Type B pancreatic cell (in vitro differentiated cells): ENCODE measurements around the gene TP73. TPM values are rescaled to one million over a fixed set of nuclear protein-coding genes. Genes with fewer than 3 reads are reported as not detected.
A peak's percentile ranks its signal among the peaks of the same experiment; 100 is the strongest.

Experiments
- DNase-seq: peaks from one replicate; pipeline ENCODE4 v3.0.0; 2021; ENCODE audit warnings: mixed read lengths; ENCODE audit not compliant: unreplicated experiment; ENCODE audit errors: extremely low spot score
- H3K27ac Mint-ChIP-seq: 2 replicates; pipeline ENCODE4 v1.8.0; 2021; ENCODE audit warnings: mild to moderate bottlenecking, mixed read lengths
- H3K27me3 Mint-ChIP-seq: 2 replicates; pipeline ENCODE4 v1.8.0; 2021; ENCODE audit warnings: mixed read lengths
- H3K36me3 Mint-ChIP-seq: 2 replicates; pipeline ENCODE4 v1.8.0; 2021; ENCODE audit warnings: mixed read lengths
- H3K4me1 Mint-ChIP-seq: one replicate; pipeline ENCODE4 v1.8.0; 2021; ENCODE audit warnings: mixed read lengths; ENCODE audit not compliant: unreplicated experiment
- H3K4me3 Mint-ChIP-seq: 2 replicates; pipeline ENCODE4 v1.8.0; 2021; ENCODE audit warnings: mild to moderate bottlenecking, mixed read lengths
- H3K9me3 Mint-ChIP-seq: 2 replicates; pipeline ENCODE4 v1.8.0; 2021; ENCODE audit warnings: mixed read lengths
- total RNA-seq: library from RNA; stranded (reverse); gene quantifications from 2 replicates; pipeline ENCODE4 v1.2.1, GENCODE V29; 2021; ENCODE audit warnings: low replicate concordance
- TF ChIP-seq, protein P1 (sequence below): fragments of 200-600 bp; sonication (generic); conservative IDR thresholded peaks from 2 replicates; pipeline ENCODE4 v1.5.0; 2021; ENCODE audit warnings: antibody characterized with exemption, mild to moderate bottlenecking

TP73 gene
- total RNA-seq, 1 donor from 2014 or later, result 1.6 TPM

GRCh38 chr1:3677484-3677883 is 25.2 kb downstream of the TP73 start:
- TF ChIP-seq, protein P1, sequence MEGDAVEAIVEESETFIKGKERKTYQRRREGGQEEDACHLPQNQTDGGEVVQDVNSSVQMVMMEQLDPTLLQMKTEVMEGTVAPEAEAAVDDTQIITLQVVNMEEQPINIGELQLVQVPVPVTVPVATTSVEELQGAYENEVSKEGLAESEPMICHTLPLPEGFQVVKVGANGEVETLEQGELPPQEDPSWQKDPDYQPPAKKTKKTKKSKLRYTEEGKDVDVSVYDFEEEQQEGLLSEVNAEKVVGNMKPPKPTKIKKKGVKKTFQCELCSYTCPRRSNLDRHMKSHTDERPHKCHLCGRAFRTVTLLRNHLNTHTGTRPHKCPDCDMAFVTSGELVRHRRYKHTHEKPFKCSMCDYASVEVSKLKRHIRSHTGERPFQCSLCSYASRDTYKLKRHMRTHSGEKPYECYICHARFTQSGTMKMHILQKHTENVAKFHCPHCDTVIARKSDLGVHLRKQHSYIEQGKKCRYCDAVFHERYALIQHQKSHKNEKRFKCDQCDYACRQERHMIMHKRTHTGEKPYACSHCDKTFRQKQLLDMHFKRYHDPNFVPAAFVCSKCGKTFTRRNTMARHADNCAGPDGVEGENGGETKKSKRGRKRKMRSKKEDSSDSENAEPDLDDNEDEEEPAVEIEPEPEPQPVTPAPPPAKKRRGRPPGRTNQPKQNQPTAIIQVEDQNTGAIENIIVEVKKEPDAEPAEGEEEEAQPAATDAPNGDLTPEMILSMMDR, result no peak
- Mint-ChIP-seq H3K27me3 (peaks cover 15% of the 10 kb centered on the region), H3K27ac (no peak overlapping the region), H3K4me1 (peaks cover 5% of the 10 kb centered on the region), H3K9me3 (no peaks in the 10 kb centered on the region), H3K36me3 (no peaks in the 10 kb centered on the region), H3K4me3 (no peak overlapping the region)
- no peak for DNase-seq

- TF ChIP-seq, protein P1, result no peak
- no peak for DNase-seq
- H3K27ac Mint-ChIP-seq, result no peak overlapping the region
Measured at GRCh38 chr1:3678361-3679097, 26.2 kb downstream of the TP73 start.

DNA sequence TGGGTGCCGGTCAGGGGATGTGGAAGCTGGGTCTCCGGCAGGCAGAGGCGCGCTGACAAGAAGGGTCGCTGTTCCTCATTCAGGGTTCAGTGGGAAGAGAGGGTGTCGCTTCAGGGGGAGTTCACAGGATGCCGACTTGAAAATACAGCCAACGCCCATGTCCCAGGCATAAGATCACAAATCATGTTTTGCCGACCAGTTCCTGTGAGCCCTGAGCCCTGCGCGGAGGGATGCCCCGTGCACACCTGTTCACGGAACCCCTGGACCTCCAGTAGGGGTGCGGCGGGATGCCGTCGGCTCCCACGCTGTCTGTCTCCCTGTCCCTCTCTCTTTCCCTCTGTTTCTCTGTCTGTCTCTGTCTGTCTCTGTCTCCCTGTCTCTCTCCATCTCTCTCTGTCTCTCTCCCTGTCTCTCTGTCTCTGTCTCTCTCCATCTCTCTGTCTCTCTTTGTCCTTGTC is 26.8 kb downstream of the TP73 start:
- TF ChIP-seq, protein P1, result no peak
- Mint-ChIP-seq H3K27ac (peak overlapping the region; percentile 23), H3K4me1 (peaks cover 3% of the 10 kb centered on the region)

More at GRCh38 chr1:3678361-3679097, 26.2 kb downstream of the TP73 start:
- peaks cover 4% of the 10 kb centered on the region for H3K4me1 Mint-ChIP-seq
- no peak overlapping the region for H3K4me3 Mint-ChIP-seq
- no peaks in the 10 kb centered on the region for H3K9me3 Mint-ChIP-seq
- peaks cover 15% of the 10 kb centered on the region for H3K27me3 Mint-ChIP-seq
- H3K36me3 Mint-ChIP-seq, result no peaks in the 10 kb centered on the region

DNA sequence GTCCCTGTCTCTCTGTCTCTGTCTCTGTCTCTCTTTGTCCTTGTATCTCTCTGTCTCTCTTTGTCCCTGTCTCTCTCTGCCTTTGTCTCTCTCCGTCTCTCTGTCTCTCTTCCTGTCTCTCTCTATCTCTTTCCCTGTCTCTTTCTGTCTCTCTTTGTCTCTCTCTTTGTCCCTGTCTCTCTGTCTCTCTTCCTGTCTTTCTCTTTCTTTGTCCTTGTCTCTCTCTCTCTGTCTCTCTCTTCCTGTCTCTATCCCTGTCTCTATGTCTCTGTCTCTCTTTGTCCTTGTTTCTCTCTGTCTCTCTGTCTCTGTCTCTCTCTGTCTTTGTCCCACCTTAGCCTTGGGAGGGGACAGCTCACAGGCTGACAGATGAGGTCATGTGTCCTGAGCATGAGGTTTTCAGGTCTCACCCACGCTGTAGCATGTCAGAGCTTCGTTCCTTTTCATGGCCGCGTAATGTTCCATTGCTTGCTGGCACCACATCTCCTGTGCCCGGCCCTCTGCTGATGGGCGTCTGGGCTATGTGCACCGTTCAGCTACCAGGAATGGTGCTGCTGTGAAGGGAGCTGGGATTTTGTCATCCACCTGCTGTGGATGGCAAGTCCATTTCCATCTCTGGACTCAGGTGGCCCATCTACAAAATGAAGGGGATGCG is 27.6 kb downstream of the TP73 start:
- Mint-ChIP-seq H3K9me3 (no peaks in the 10 kb centered on the region), H3K27me3 (peaks cover 16% of the 10 kb centered on the region), H3K4me3 (no peak overlapping the region), H3K27ac (no peak overlapping the region), H3K4me1 (peaks cover 3% of the 10 kb centered on the region), H3K36me3 (no peaks in the 10 kb centered on the region)
- TF ChIP-seq, protein P1, result no peak
- no peak for DNase-seq

More for the DNA sequence above, 26.8 kb downstream of the TP73 start:
- H3K4me3 Mint-ChIP-seq, result no peak overlapping the region
- peaks cover 16% of the 10 kb centered on the region for H3K27me3 Mint-ChIP-seq
- H3K36me3 Mint-ChIP-seq, result no peaks in the 10 kb centered on the region
- DNase-seq, result no peak
- H3K9me3 Mint-ChIP-seq, result no peaks in the 10 kb centered on the region

- Mint-ChIP-seq H3K27ac (no peak overlapping the region), H3K36me3 (no peaks in the 10 kb centered on the region), H3K4me3 (no peak overlapping the region), H3K27me3 (peaks cover 16% of the 10 kb centered on the region), H3K4me1 (peaks cover 3% of the 10 kb centered on the region), H3K9me3 (no peaks in the 10 kb centered on the region)
- DNase-seq, result no peak
- TF ChIP-seq, protein P1, result no peak
Measured at GRCh38 chr1:3680488-3681230, 28.3 kb downstream of the TP73 start.
